HEK293 (cell line): ENCODE measurements around the gene SLC35G2.
"Not testable (repeated sequence)": the region's sequence is repeated elsewhere in the genome, so short reads cannot be mapped to it uniquely, and the experiment has no call there.

ENCODE experiments used
- CTCF ChIA-PET: fragments of 350-600 bp; formaldehyde crosslinking; extraction: SDS; loops from one replicate; lab custom pipeline; 2021; ENCODE audit warnings: antibody characterized with exemption; lab: Yijun Ruan, JAX
- POLR2A ChIA-PET: fragments of 300-600 bp; formaldehyde crosslinking; extraction: SDS; loops from one replicate; lab custom pipeline; 2020; ENCODE audit warnings: antibody characterized with exemption, inconsistent platforms; lab: Yijun Ruan, JAX
- H3K27ac ChIP-seq: fragments of 200-500 bp; sonication (Bioruptor generic); 2 replicates; pipeline ENCODE4 v1.5.1; 2014; ENCODE audit warnings: low read depth, low read length, control low read depth, inconsistent platforms; ENCODE audit errors: extremely low read depth
- H3K36me3 ChIP-seq, 2 experiments: fragments of 200-500 bp in 1 of 2; sonication (Bioruptor generic) in 1 of 2; 1 replicate in 1 of 2; 2 replicates in 1 of 2; pipeline ENCODE4 v1.5.1; 2014 to 2017; ENCODE audit warnings: inconsistent platforms in 2 of 2, low read length in 2 of 2; ENCODE audit not compliant: control insufficient read depth in 2 of 2, insufficient read depth in 1 of 2
- H3K4me1 ChIP-seq: fragments of 200-500 bp; sonication (Bioruptor generic); 2 replicates; pipeline ENCODE4 v1.5.1; 2014; ENCODE audit warnings: mild to moderate bottlenecking, low read length, inconsistent platforms; ENCODE audit not compliant: control insufficient read depth, insufficient read depth
- H3K4me3 ChIP-seq: 2 replicates; pipeline ENCODE4 v1.5.1; 2011; ENCODE audit warnings: low read depth, mild to moderate bottlenecking, control low read depth, low read length, moderate library complexity
- H3K9me3 ChIP-seq: fragments of 200-500 bp; sonication (Bioruptor generic); 2 replicates; pipeline ENCODE4 v1.5.1; 2014; ENCODE audit warnings: low read depth, low read length, inconsistent platforms; ENCODE audit not compliant: control insufficient read depth, insufficient read depth
- BCL11A ChIP-seq: fragments of 450-650 bp; formaldehyde crosslinking; IDR thresholded peaks from 2 replicates; pipeline ENCODE4 v1.5.1; 2016; ENCODE audit warnings: low read depth, missing biosample characterization, missing genetic modification characterization
- IKZF3 ChIP-seq: fragments of 450-650 bp; IDR thresholded peaks from 2 replicates; pipeline ENCODE4 v1.5.0; 2018; ENCODE audit warnings: missing biosample characterization, mild to moderate bottlenecking, missing genetic modification characterization, moderate library complexity
- KLF10 ChIP-seq: fragments of 450-650 bp; IDR thresholded peaks from 2 replicates; pipeline ENCODE4 v1.5.1; 2018; ENCODE audit warnings: missing biosample characterization, mild to moderate bottlenecking, missing genetic modification characterization
- KLF8 ChIP-seq: fragments of 450-650 bp; formaldehyde crosslinking; IDR thresholded peaks from 2 replicates; pipeline ENCODE4 v1.5.1; 2016; ENCODE audit warnings: missing biosample characterization, missing genetic modification characterization
- MEIS1 ChIP-seq: sonication (generic); formaldehyde crosslinking; IDR thresholded peaks from 2 replicates; pipeline ENCODE4 v1.8.1; 2022; ENCODE audit warnings: missing genetic modification reagents, mild to moderate bottlenecking, borderline replicate concordance
- PRDM1 ChIP-seq: fragments of 450-650 bp; formaldehyde crosslinking; IDR thresholded peaks from 2 replicates; pipeline ENCODE4; 2016; ENCODE audit warnings: missing biosample characterization, missing genetic modification characterization
- REPIN1 ChIP-seq: fragments of 450-650 bp; formaldehyde crosslinking; IDR thresholded peaks from 2 replicates; pipeline ENCODE4 v1.5.1; 2017; ENCODE audit warnings: missing biosample characterization, missing genetic modification characterization, low read depth
- REST ChIP-seq: fragments of 450-650 bp; formaldehyde crosslinking; IDR thresholded peaks from 2 replicates; pipeline ENCODE4 v1.5.1; 2016; ENCODE audit warnings: missing biosample characterization, missing genetic modification characterization
- ZIC2 ChIP-seq: fragments of 450-650 bp; formaldehyde crosslinking; IDR thresholded peaks from 2 replicates; pipeline ENCODE4 v1.5.1; 2016; ENCODE audit warnings: missing biosample characterization, missing genetic modification characterization
- ZNF114 ChIP-seq: fragments of 450-650 bp; formaldehyde crosslinking; IDR thresholded peaks from 2 replicates; pipeline ENCODE4 v1.5.0; 2017; ENCODE audit warnings: missing biosample characterization, missing genetic modification characterization
- ZNF211 ChIP-seq: fragments of 450-650 bp; formaldehyde crosslinking; IDR thresholded peaks from 2 replicates; pipeline ENCODE4 v1.5.1; 2016; ENCODE audit warnings: low read depth, missing biosample characterization, missing genetic modification characterization
- ZNF23 ChIP-seq: fragments of 450-650 bp; formaldehyde crosslinking; IDR thresholded peaks from 2 replicates; pipeline ENCODE4 v1.5.1; 2016; ENCODE audit warnings: missing biosample characterization, missing genetic modification characterization, borderline replicate concordance
- ZNF354C ChIP-seq: fragments of 450-650 bp; formaldehyde crosslinking; IDR thresholded peaks from 2 replicates; pipeline ENCODE4 v1.5.1; 2016; ENCODE audit warnings: missing biosample characterization, missing genetic modification characterization, low read depth, borderline replicate concordance
- ZNF391 ChIP-seq: fragments of 450-650 bp; formaldehyde crosslinking; IDR thresholded peaks from 2 replicates; pipeline ENCODE4 v1.5.1; 2016; ENCODE audit warnings: low read depth, missing biosample characterization, missing genetic modification characterization, borderline replicate concordance
- ZNF404 ChIP-seq: fragments of 450-650 bp; formaldehyde crosslinking; IDR thresholded peaks from 2 replicates; pipeline ENCODE4 v1.5.1; 2017; ENCODE audit warnings: missing biosample characterization, missing genetic modification characterization
- ZNF561 ChIP-seq: fragments of 450-650 bp; IDR thresholded peaks from 2 replicates; pipeline ENCODE4 v1.5.1; 2018; ENCODE audit warnings: missing biosample characterization, missing genetic modification characterization, borderline replicate concordance
- ZNF704 ChIP-seq: fragments of 450-650 bp; formaldehyde crosslinking; IDR thresholded peaks from 2 replicates; pipeline ENCODE4 v1.5.1; 2016; ENCODE audit warnings: missing biosample characterization, missing genetic modification characterization
- ZNF707 ChIP-seq: fragments of 450-650 bp; formaldehyde crosslinking; IDR thresholded peaks from 2 replicates; pipeline ENCODE4 v1.5.1; 2016; ENCODE audit warnings: missing biosample characterization, missing genetic modification characterization
- ZNF837 ChIP-seq: fragments of 450-650 bp; formaldehyde crosslinking; IDR thresholded peaks from 2 replicates; pipeline ENCODE4 v1.5.1; 2016; ENCODE audit warnings: missing biosample characterization, missing genetic modification characterization

Gene SLC35G2

GRCh38 chr3:136889947-136890346 lies 71.0 kb downstream of the SLC35G2 start:
- H3K27ac ChIP-seq = no peak overlapping the region
- H3K4me1 ChIP-seq = no peaks in the 10 kb centered on the region
- TF ChIP-seq ZIC2 (no peak), ZNF704 (no peak), ZNF23 (tag by site-specific recombination) (no peak), ZNF211 (no peak), ZNF561 (tag by site-specific recombination) (no peak), REST (tag by site-specific recombination) (no peak), REPIN1 (no peak), ZNF391 (tag by site-specific recombination) (no peak)
- no peak overlapping the region for H3K4me3 ChIP-seq
- POLR2A ChIA-PET = no interaction called here
- H3K9me3 ChIP-seq = no peaks in the 10 kb centered on the region
- H3K36me3 ChIP-seq = no peaks in the 10 kb centered on the region
- CTCF ChIA-PET = no interaction called here

- Histone ChIP-seq H3K4me3 (no peak overlapping the region), H3K27ac (no peak overlapping the region), H3K9me3 (no peaks in the 10 kb centered on the region), H3K36me3 (no peaks in the 10 kb centered on the region), H3K4me1 (no peaks in the 10 kb centered on the region)
- CTCF ChIA-PET = no interaction called here
- TF ChIP-seq KLF10 (tag by site-specific recombination) (no peak), ZNF837 (tag by site-specific recombination) (no peak), IKZF3 (tag by site-specific recombination) (no peak), ZNF707 (tag by site-specific recombination) (no peak), ZNF354C (tag by site-specific recombination) (no peak), MEIS1 (CRISPR knock-in tag) (no peak)
- POLR2A ChIA-PET = no interaction called here
Measured at GRCh38 chr3:136891934-136892855, 73.3 kb downstream of the SLC35G2 start.

- no peaks in the 10 kb centered on the region for H3K36me3 ChIP-seq
- CTCF ChIA-PET = no interaction called here
- no peaks in the 10 kb centered on the region for H3K9me3 ChIP-seq
- no peak overlapping the region for H3K27ac ChIP-seq
- no peaks in the 10 kb centered on the region for H3K4me1 ChIP-seq
- H3K4me3 ChIP-seq = no peak overlapping the region
- no peak for TF ChIP-seq ZNF114 (tag by site-specific recombination)
- no peak for TF ChIP-seq ZNF404 (tag by site-specific recombination)
- TF ChIP-seq PRDM1 (tag by site-specific recombination) = no peak
- TF ChIP-seq BCL11A = no peak
- TF ChIP-seq KLF8 (tag by site-specific recombination) = no peak
- POLR2A ChIA-PET = no interaction called here
Measured at GRCh38 chr3:136893848-136894443, 75.0 kb downstream of the SLC35G2 start.

GRCh38 chr3:136897171-136897570 lies 78.2 kb downstream of the SLC35G2 start:
- not testable (repeated sequence) for H3K9me3 ChIP-seq, H3K36me3 ChIP-seq, H3K27ac ChIP-seq, H3K4me3 ChIP-seq, H3K4me1 ChIP-seq
- CTCF ChIA-PET = interaction anchor here (0.5 kb wide), 1 partner anchor 586 kb away, joined by 3 read pairs; no protein-coding TSS in a partner anchor
- POLR2A ChIA-PET = interaction anchor here (0.6 kb wide), 1 partner anchor 20 kb away, joined by 3 read pairs; no protein-coding TSS in a partner anchor
